ENCODE data around the gene WNK2.

The WNK2 gene

GRCh38 chr9:93203718-93204469 lies 20.0 kb downstream of the WNK2 start:
- no peak for DNase-seq

- DNase-seq, result no peak
These were observed 20.6 kb downstream of the WNK2 start for GRCh38 chr9:93204470-93205043.

DNA sequence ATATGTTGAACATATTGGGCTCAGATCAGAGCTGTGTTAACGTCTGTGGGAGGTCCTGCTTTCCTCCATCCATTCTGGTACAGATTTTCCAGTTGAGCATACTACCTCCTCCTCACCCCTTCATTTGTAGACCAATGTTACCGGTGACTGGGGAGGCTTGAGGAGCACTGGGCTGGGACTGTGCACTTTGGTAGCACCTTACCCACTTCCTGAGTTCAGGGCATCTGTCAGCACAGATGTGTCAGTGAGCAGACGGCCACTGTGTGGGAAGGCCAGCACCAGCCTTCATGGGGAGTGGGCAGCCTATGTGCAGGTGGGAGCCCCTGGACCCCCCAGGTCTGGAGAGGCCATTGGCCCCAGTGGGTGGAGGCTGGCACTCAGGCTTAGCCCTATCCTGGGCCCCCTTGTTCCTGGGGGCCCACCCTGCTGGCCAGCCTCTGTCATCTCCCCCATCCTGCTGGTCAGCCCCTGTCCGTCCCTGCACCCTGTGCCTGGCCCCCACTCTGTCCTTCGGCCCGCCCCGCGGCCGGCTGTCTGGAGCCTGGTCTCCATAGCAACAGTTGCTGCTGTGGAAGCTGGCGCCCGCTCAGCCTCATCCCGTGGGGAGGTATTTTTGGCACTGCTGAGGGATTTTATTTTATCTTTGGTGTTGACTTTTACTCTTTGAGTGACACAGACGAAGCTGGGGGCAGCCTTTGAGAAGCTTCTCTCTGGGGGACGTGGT lies 21.3 kb downstream of the WNK2 start:
- no peak for DNase-seq

GRCh38 chr9:93205896-93206575 lies 22.1 kb downstream of the WNK2 start:
- DNase-seq, result no peak

GRCh38 chr9:93206576-93207155 lies 22.7 kb downstream of the WNK2 start:
- DNase-seq, result no peak

DNA sequence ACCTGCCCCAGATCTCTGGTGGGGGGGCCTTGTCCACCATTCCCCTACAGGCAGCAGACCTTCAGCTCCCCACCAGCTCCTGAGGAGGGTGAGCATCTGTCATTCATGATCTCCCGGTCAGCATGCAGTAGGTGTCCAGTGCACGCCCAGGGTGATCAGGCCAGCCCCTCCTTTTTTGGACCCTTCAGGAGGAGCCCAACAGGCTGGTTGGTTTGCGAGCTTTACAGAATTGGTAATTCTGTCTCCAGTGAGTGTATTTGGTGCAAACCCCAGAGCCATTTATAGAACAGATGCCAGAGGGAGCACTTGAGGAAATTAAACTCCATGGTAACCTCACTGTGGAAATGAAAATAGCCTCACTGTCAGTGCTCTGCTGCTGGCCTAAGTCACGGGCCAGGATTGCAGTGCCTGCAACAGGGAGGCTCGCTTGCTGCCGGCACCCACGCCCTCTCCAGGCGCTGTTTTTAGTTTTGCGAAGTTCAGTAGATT lies 23.4 kb downstream of the WNK2 start:
- DNase-seq, result peak; percentile 50

- DNase-seq, result no peak
These were observed 24.2 kb downstream of the WNK2 start for GRCh38 chr9:93207860-93208734.

DNA sequence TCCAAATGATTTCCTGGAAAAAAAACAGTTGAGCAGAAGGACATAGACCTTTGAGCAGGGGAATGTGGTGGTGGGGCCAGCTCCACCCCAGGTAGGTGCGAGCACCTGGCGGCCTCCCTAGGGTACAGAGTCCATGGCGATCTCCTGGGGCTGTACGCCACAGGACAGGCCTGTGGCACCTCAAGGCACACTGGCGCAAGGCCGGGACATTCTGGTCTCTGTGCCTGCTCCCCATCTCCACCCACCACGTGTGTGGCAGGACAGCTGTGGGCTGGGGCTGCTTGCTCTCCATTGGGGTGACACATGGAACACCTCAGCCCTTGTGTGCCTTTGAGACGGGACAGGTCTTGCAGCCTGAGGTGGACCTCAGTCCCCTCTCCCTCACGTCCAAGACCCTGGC lies 25.2 kb downstream of the WNK2 start:
- DNase-seq, result no peak

DNA sequence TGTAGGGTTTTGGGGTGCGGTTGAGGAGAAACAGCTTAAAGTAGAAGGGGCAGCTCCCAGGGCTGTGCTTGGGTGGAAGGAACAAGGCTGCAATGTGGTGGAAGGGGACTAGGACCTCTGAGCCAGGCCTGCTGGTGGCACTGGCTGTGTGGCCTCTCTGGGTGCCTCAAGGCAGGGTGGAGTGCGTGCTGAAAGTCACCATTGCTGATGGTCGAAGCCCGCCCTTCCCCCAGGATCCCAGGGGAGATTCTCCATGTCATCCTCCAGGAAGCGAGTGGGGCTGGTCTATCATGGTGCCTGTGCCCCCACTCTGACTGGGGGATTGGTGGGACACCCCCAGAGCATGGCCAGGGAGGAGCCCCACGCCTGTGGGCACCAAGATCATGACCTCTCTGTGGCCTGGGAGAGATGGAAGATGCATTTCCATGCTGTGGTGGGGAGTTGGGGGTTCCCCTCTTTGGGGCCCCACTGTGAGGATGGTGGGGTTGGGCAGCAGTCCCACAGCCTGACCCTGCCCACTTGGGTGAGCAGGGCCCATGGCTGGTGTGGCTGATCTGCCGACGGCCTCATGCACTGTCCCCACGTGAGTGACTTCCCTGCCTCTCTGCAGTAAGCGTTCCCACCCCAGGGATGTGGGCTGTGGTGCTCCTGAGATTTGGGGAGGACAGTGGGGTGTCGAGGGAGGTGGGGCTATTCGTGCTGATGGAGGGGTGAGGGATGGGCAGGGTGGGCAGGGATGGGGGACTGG lies 25.8 kb downstream of the WNK2 start:
- no peak for DNase-seq

GRCh38 chr9:93210324-93210973 lies 26.5 kb downstream of the WNK2 start:
- no peak for DNase-seq

- DNase-seq, result no peak
These were observed 27.2 kb downstream of the WNK2 start for GRCh38 chr9:93210974-93211653.

- no peak for DNase-seq
These were observed 27.7 kb downstream of the WNK2 start for GRCh38 chr9:93211654-93212001.

GRCh38 chr9:93212409-93212808 lies 28.5 kb downstream of the WNK2 start:
- no peak for DNase-seq

DNA sequence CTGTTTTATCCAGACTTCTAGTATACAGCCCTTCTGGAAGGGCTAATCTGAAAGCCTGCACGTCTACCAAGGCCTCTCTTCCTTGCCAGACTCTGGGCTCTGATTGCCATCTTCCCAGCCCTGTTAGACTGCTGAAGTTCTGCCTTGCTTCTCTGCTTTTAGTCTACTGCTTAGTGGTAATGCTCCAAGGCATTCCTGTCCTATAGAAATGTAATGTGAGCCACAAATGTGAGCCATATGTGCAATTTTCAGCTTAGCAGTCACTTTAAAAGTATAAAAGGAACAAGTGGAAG lies 32.1 kb downstream of the WNK2 start:
- DNase-seq, result no peak

DNA sequence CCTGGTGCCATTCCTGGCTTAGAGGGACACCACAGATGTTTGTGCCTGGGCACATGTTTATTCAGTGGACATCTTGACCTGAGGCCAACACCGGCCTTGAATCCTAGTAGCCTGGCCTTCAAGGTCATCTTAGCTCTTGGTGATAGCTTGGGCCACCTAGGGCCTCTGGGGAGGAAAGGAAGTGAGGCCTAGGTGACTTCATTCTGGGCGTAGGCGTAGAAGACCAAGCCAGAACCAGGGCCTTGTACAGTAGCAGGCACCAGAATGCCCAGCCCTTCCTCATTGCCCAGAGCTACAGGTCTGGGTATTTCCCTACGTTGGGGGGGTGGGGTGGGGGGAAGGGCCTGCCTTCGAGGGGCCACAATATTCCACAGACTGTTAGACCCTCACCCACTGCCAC lies 33.8 kb downstream of the WNK2 start:
- no peak for DNase-seq

GRCh38 chr9:93218161-93218560 lies 34.2 kb downstream of the WNK2 start:
- DNase-seq, result no peak

DNA sequence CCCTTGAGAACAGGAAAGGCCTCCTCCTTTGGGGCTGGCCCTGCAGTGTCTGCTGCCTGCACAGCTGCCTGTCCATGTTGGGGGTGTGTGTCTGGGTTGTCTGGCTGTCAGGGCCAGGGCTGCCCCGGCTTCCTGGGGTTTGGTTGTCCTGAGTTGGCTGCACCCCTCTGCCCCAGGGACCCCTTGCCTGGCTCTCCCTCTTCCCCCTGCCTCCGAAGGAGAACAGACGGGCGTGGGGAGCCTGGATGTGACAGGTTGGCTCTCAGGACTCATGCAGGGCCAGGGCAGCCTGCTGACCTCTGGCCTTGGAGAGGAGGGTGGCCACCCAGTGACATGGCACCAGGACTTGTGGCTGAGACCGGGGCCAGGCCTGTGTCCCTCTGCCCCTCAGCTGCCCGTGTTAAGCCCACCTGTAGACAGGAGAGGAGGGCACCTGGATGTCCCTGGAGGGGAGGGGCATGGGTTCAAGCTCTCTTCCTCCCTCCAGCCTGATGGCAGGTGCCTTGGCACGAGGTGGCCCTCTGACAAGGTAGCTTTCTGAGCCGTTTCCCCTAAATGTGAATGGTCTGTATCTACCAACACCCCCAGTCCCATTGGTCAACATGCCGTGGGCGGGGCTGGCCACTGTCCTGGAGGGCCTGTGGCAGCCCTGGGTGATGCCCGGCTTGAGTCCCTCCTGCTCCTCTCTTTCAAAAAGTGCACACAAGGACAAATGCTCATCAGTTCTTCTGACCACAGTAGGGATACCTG lies 34.9 kb downstream of the WNK2 start:
- no peak for DNase-seq

GRCh38 chr9:93219692-93220091 lies 35.8 kb downstream of the WNK2 start:
- DNase-seq, result no peak

GRCh38 chr9:93220627-93221026 lies 36.7 kb downstream of the WNK2 start:
- no peak for DNase-seq

DNA sequence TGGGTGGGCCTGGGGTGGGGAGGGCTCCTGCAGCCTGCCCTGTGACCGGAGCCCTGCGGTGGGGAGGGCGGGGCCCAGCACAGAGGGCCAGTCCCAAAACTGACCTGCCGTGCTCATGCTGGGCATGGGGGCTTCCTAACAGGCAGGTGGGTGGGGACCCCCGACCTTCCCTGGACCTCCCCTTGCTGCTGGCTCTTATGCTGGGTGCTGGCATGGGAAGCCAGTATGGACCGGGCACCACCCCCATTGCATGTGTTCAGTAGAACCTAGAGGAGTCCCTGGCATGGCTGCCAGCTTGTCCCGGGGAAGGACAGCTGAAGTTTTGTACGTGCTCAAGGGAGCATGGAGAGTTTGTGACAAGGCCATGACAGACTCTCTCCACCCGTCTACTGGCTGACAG lies 37.1 kb downstream of the WNK2 start:
- no peak for DNase-seq

All from NCI-H748 treated with DMSO at 0.1 percent for 48 hours (cell line).